ENCODE measurements around the gene NUCKS1. TPM values are rescaled to one million over a fixed set of nuclear protein-coding genes. Genes with fewer than 3 reads are reported as not detected.

The NUCKS1 gene
- total RNA-seq, 1 experiment from 2014 or later = 300 TPM

GRCh38 chr1:205681364-205681763 lies 68.6 kb downstream of the NUCKS1 start:
- no peaks in the 10 kb centered on the region for H3K36me3 ChIP-seq (replicated peaks; ENCODE audit: control insufficient read depth, insufficient read depth, low read length)
- no peak for DNase-seq
- no peak overlapping the region for H3K4me3 ChIP-seq (ENCODE audit: insufficient read depth, low read depth, low read length)
- H3K27me3 ChIP-seq (ENCODE audit: control insufficient read depth, insufficient read depth, low read length) = peaks cover 2% of the 10 kb centered on the region

GRCh38 chr1:205680073-205680851 lies 69.7 kb downstream of the NUCKS1 start, which contains the start of gene SLC45A3:
Gene SLC45A3, minus strand, starts transcription at chr1:205680509. Its CDS starts 15,853 bp downstream, at chr1:205664656.
- DNase-seq = peak; percentile 96
- peaks cover 2% of the 10 kb centered on the region for H3K27me3 ChIP-seq (ENCODE audit: control insufficient read depth, insufficient read depth, low read length)
- peak within 1 kb of the TSS; percentile 97 for H3K4me3 ChIP-seq (ENCODE audit: insufficient read depth, low read depth, low read length)
- H3K36me3 ChIP-seq (replicated peaks; ENCODE audit: control insufficient read depth, insufficient read depth, low read length) = no peaks in the 10 kb centered on the region

GRCh38 chr1:205678286-205679111 lies 71.5 kb downstream of the NUCKS1 start:
- H3K4me3 ChIP-seq (ENCODE audit: insufficient read depth, low read depth, low read length) = no peak overlapping the region; the same call in 1 of the 2 replicates
- H3K36me3 ChIP-seq (replicated peaks; ENCODE audit: control insufficient read depth, insufficient read depth, low read length) = no peaks in the 10 kb centered on the region
- peak; percentile 40 for DNase-seq
- H3K27me3 ChIP-seq (ENCODE audit: control insufficient read depth, insufficient read depth, low read length) = peaks cover 2% of the 10 kb centered on the region

GRCh38 chr1:205677167-205677566 lies 72.8 kb downstream of the NUCKS1 start:
- H3K36me3 ChIP-seq (replicated peaks; ENCODE audit: control insufficient read depth, insufficient read depth, low read length) = no peaks in the 10 kb centered on the region
- DNase-seq = no peak
- peaks cover 2% of the 10 kb centered on the region for H3K27me3 ChIP-seq (ENCODE audit: control insufficient read depth, insufficient read depth, low read length)
- no peak overlapping the region for H3K4me3 ChIP-seq (ENCODE audit: insufficient read depth, low read depth, low read length)

- Histone ChIP-seq H3K36me3 (replicated peaks; ENCODE audit: control insufficient read depth, insufficient read depth, low read length) (no peaks in the 10 kb centered on the region), H3K27me3 (ENCODE audit: control insufficient read depth, insufficient read depth, low read length) (peaks cover 2% of the 10 kb centered on the region), H3K4me3 (ENCODE audit: insufficient read depth, low read depth, low read length) (no peak overlapping the region)
- no peak for DNase-seq
These were observed 73.4 kb downstream of the NUCKS1 start for GRCh38 chr1:205676597-205676996.

- H3K27me3 ChIP-seq (ENCODE audit: control insufficient read depth, insufficient read depth, low read length) = peaks cover 2% of the 10 kb centered on the region
- DNase-seq = peak; percentile 18
- no peak overlapping the region for H3K4me3 ChIP-seq (ENCODE audit: insufficient read depth, low read depth, low read length)
- no peaks in the 10 kb centered on the region for H3K36me3 ChIP-seq (replicated peaks; ENCODE audit: control insufficient read depth, insufficient read depth, low read length)
These were observed 74.0 kb downstream of the NUCKS1 start for GRCh38 chr1:205676002-205676401.

GRCh38 chr1:205675247-205675646 lies 74.7 kb downstream of the NUCKS1 start:
- Histone ChIP-seq H3K36me3 (replicated peaks; ENCODE audit: control insufficient read depth, insufficient read depth, low read length) (no peaks in the 10 kb centered on the region), H3K4me3 (ENCODE audit: insufficient read depth, low read depth, low read length) (no peak overlapping the region), H3K27me3 (ENCODE audit: control insufficient read depth, insufficient read depth, low read length) (no peaks in the 10 kb centered on the region; the same call in 1 of the 2 replicates)
- DNase-seq = no peak

GRCh38 chr1:205672970-205673369 lies 77.0 kb downstream of the NUCKS1 start:
- H3K4me3 ChIP-seq (ENCODE audit: insufficient read depth, low read depth, low read length) = no peak overlapping the region
- no peaks in the 10 kb centered on the region for H3K27me3 ChIP-seq (ENCODE audit: control insufficient read depth, insufficient read depth, low read length)
- no peak for DNase-seq
- H3K36me3 ChIP-seq (replicated peaks; ENCODE audit: control insufficient read depth, insufficient read depth, low read length) = no peaks in the 10 kb centered on the region

GRCh38 chr1:205672395-205672889 lies 77.5 kb downstream of the NUCKS1 start:
- Histone ChIP-seq H3K4me3 (ENCODE audit: insufficient read depth, low read depth, low read length) (no peak overlapping the region), H3K36me3 (replicated peaks; ENCODE audit: control insufficient read depth, insufficient read depth, low read length) (no peaks in the 10 kb centered on the region), H3K27me3 (ENCODE audit: control insufficient read depth, insufficient read depth, low read length) (no peaks in the 10 kb centered on the region)
- DNase-seq = no peak

GRCh38 chr1:205670611-205671430 lies 79.2 kb downstream of the NUCKS1 start:
- no peaks in the 10 kb centered on the region for H3K27me3 ChIP-seq (ENCODE audit: control insufficient read depth, insufficient read depth, low read length)
- peak; percentile 88 for DNase-seq
- H3K36me3 ChIP-seq (replicated peaks; ENCODE audit: control insufficient read depth, insufficient read depth, low read length) = no peaks in the 10 kb centered on the region; the same call in 1 of the 2 replicates
- no peak overlapping the region for H3K4me3 ChIP-seq (ENCODE audit: insufficient read depth, low read depth, low read length)

GRCh38 chr1:205670150-205670446 lies 79.9 kb downstream of the NUCKS1 start:
- no peak overlapping the region for H3K4me3 ChIP-seq (ENCODE audit: insufficient read depth, low read depth, low read length)
- DNase-seq = no peak

GRCh38 chr1:205669341-205670149 lies 80.4 kb downstream of the NUCKS1 start:
- peak; percentile 63 for DNase-seq
- no peaks in the 10 kb centered on the region for H3K27me3 ChIP-seq (ENCODE audit: control insufficient read depth, insufficient read depth, low read length)
- H3K36me3 ChIP-seq (replicated peaks; ENCODE audit: control insufficient read depth, insufficient read depth, low read length) = no peaks in the 10 kb centered on the region; the same call in 1 of the 2 replicates
- no peak overlapping the region for H3K4me3 ChIP-seq (ENCODE audit: insufficient read depth, low read depth, low read length)

More at GRCh38 chr1:205670150-205670446, 79.9 kb downstream of the NUCKS1 start:
- H3K36me3 ChIP-seq (replicated peaks; ENCODE audit: control insufficient read depth, insufficient read depth, low read length) = no peaks in the 10 kb centered on the region; the same call in 1 of the 2 replicates
- H3K27me3 ChIP-seq (ENCODE audit: control insufficient read depth, insufficient read depth, low read length) = no peaks in the 10 kb centered on the region

GRCh38 chr1:205668951-205669340 lies 81.0 kb downstream of the NUCKS1 start:
- peak; percentile 49 for DNase-seq
- Histone ChIP-seq H3K27me3 (ENCODE audit: control insufficient read depth, insufficient read depth, low read length) (no peaks in the 10 kb centered on the region), H3K36me3 (replicated peaks; ENCODE audit: control insufficient read depth, insufficient read depth, low read length) (no peaks in the 10 kb centered on the region; the same call in 1 of the 2 replicates), H3K4me3 (ENCODE audit: insufficient read depth, low read depth, low read length) (no peak overlapping the region)
